Dermis microvascular lymphatic vessel endothelial cell (primary cell): ENCODE data around the gene RORB. TPM values are rescaled to one million over a fixed set of nuclear protein-coding genes. Genes with fewer than 3 reads are reported as not detected.

Experiments used
- DNase-seq, 2 donors: peaks; one replicate each; pipeline versions ENCODE4 v3.0.0 to v3.0.0-alpha.2; 2010; ENCODE audit warnings: low read depth in 2 of 2
- total RNA-seq: library from RNA; depleted of rRNA; stranded (reverse); fragments of >200 nt; gene quantifications from 2 replicates; pipeline ENCODE4 v1.2.1, GENCODE V29; 2014

The RORB gene
- not detected in 2 replicates for total RNA-seq

GRCh38 chr9:74496819-74497747 lies at the start of gene RORB:
Gene RORB, plus strand, starts transcription at chr9:74497335. Its CDS starts 642 bp downstream, at chr9:74497977.
- DNase-seq, result peak; percentile 12 to 52

- DNase-seq, result no peak
Observed at GRCh38 chr9:74447451-74448193, 49.5 kb upstream of the RORB start.

DNA sequence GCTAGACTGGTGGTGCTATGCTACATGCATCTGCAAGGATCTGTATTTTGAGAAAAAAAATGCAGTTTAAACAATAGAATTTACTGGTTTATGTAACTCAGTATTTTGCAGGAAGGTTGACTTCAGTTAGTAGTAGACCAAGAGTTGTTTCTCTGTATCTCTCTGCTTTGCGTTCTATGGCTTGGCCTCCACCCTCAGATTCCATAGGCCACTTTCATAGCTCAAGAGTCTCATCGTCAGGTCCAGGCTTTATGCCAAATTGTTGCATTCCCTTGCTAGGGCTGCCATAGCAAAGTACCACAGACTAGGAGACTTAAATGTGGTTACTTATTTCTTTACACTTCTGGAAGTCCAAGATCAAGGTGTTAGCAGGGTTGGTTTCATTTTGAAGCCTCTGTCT lies 48.1 kb upstream of the RORB start:
- no peak for DNase-seq

GRCh38 chr9:74458832-74459231 lies 38.3 kb upstream of the RORB start:
- DNase-seq, result no peak

- no peak for DNase-seq
Observed at GRCh38 chr9:74463825-74464224, 33.3 kb upstream of the RORB start.

DNA sequence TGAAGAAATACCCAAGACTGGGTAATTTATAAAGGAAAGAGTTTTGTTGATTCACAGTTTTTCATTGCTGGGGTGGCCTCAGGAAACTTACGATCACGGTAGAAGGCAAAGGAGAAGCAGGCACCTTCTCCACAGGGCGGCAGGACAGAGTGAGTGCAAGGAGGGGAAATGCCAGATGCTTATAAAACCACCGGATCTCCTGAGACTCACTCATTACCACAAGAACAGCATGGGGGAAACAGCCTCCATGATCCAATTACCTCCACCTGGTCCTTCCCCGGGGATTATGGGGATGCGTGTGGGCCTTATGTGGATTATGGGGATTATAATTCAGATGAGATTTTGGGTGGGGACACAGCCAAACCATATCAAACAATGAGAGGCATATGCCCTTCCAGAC lies 18.5 kb upstream of the RORB start:
- no peak for DNase-seq

- no peak for DNase-seq
Observed at GRCh38 chr9:74479711-74480110, 17.4 kb upstream of the RORB start.

DNA sequence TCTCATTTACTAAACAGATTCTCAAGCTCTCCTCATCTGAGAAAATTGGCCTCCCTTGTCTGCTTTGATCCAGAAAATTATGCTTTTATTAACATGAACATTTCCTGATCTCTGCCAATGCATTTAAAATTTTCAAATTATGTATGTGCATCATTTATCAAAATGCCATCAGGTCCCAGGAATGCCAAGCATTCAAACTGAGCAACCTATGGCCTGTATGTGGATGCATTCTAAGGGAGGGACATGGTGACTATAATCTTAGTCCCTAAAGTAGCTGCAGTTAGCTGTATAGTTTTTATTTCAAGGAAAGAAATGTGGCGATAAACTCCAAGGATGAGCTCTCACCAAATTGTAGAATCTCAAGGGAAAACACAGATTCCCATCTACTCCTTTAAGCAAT lies 9.7 kb upstream of the RORB start:
- DNase-seq, result no peak

DNA sequence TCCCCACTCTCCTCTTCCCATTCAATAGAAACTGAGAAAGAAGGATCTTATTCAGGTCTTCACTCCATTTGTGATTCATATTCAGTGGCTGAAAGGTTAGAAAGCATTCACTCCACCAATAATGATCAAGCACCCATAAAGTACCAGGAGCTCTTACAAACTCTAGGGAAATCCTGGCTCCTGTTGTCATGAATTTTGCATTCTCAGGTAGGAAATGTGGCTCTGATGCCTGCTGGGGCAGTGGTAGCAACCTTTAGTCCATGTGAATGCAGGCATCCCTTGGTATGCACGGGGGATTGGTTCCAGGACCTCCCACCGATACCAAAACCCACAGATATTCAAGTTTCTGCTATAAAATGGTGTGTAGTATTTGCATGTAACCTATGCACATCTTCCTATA lies 3.6 kb upstream of the RORB start:
- no peak for DNase-seq

- no peak for DNase-seq
Observed at GRCh38 chr9:74494490-74494889, 2.6 kb upstream of the RORB start.

DNA sequence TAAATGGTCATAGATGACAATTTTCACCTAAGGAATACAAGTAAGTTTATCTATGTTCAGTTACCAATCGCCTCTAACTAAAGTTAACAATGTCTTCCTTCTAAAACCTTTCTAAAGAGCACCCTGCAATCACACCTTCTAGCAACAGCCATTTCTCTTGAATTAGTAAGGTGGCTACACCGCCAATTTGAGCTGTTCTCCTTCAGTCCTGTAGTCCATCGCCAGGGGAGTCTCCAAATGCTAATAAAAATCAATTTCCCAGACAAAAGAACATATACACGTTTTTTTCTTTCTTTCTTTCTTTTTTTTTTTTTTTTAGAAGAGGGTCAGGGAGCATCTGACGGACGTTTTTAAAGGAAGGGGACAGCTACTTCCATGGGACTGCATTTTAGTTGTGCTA lies 729 bp upstream of the RORB start:
- no peak for DNase-seq

DNA sequence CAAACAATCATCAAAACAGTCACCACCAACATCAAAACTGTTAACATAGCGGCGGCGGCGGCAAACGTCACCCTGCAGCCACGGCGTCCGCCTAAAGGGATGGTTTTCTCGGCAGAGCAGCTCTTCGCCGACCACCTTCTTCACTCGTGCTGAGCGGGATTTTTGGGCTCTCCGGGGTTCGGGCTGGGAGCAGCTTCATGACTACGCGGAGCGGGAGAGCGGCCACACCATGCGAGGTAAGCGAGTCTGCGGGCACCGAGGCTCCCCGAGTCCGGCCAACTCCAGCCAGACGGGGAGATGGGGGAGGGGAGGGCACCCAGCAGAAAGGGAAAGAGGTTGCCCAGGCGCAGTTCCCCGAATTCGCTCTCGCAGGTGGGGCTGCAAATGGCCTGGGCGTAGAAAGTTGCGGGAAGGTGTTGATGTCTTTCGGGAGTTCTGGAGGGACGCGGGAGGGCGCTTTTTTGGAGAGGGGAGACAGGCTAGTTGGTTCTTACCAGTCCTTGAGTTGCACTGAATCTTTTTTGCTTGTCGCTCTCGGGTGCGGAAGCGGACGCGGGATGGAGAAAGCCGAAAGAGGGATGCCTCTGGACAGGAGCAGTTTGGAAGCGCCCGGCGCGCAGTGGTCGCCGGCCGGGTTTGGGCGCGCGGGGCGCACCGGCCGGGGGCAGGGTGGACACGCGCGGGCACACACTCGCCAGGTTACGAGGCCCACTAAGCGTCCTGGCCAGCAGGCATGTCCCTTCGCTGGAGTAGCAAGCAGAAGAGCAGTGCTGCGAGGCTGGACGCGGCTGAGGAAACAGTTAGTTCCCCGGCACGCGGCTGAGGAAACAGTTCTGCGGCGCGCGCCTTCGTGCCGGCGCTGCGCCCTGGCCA lies 849 bp downstream of the RORB start:
- DNase-seq, result peak in 1 of 2 donors; percentile 9

GRCh38 chr9:74498621-74499095 lies 1.5 kb downstream of the RORB start:
- DNase-seq, result no peak

- DNase-seq, result no peak
Observed at GRCh38 chr9:74499111-74499601, 2.0 kb downstream of the RORB start.

DNA sequence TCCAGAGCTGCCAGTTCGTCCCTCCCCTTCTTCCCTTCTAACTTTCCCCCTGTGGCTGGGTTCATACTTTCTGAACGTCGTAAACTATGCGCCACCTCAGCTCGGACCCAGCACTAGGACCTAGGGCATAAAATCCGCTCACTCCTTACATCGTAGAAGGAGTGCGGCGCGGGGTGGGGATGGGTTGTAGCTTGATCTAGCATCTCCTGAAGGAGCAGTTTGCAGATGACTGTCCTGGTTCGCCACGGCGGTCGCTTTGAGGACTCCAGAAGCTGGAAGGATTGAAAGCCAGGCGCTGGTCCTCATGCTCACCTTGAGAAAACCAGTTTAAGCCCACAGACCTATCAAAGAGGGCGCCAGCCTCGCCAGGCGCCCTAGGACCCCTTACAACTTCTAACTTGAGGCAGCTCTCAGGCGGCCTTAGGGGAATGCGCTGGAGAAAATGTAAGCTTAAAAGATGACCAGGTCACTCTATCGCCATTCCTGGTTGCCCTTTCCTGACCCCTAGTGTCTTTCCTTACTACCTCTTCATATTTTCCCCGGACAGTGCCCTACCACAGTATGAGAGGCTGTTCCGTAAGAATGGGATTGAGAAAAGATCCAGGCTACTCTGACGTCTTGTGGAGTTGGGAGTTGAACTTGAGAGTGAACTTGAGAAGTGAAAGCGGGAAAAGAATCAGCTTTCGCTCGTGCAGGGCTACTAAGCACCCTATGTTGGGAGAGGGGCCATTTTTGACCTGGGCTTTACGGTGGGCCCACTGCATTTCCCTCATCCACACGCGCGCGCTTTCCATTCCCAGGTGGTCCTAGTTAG lies 2.8 kb downstream of the RORB start:
- no peak for DNase-seq

- DNase-seq, result no peak
Observed at GRCh38 chr9:74500584-74500924, 3.4 kb downstream of the RORB start.

GRCh38 chr9:74501570-74501969 lies 4.4 kb downstream of the RORB start:
- DNase-seq, result no peak

DNA sequence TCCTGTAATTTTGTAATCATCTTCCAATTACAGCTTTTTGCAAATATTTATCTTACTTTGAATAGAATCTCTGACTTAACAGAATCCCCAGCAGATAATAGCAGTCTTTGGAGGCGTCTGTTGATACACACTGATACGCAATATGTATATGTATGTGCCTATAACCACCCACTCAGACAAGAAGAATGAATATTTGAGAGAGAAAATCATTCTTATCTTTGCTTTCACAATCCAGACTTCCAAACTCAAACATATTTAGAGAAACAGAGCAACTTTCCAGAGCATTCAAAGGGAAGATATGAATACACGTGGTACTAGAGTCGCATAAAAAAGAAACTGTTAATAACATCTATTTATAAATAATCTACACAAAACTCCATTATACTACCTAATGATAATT lies 6.1 kb downstream of the RORB start:
- DNase-seq, result no peak

GRCh38 chr9:74503666-74504065 lies 6.5 kb downstream of the RORB start:
- DNase-seq, result no peak

DNA sequence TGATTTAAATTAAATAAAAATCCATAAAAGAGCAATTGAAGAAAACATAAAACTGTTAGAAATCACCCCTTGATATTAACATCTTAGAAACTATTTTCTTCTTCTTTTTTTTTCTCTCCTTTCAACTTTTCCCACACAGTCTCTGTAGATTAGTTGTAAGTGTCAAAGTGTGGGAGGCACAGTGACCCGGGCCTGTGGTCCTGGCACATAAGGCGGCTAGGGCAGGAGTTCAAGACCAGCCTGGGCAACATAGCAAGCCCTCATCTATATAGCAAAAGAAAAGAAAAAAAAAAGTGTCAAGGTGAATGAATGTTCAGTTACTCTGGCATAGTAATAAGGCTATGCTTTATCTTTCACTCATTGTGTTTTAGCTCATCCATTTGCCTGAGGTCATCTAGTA lies 14.2 kb downstream of the RORB start:
- DNase-seq, result no peak

- DNase-seq, result no peak
Observed at GRCh38 chr9:74512416-74512815, 15.3 kb downstream of the RORB start.
